GM19043 (cell line): Measurements from ENCODE around the gene GGCX.
"Not testable (repeated sequence)": the region's sequence is repeated elsewhere in the genome, so short reads cannot be mapped to it uniquely, and the experiment has no call there.

Source experiments
- ATAC-seq: cut with Tn5 transposase; IDR thresholded peaks from one replicate; pipeline ENCODE4 v1.9.1; 2021; ENCODE audit warnings: low read depth; ENCODE audit not compliant: unreplicated experiment

Gene GGCX

DNA sequence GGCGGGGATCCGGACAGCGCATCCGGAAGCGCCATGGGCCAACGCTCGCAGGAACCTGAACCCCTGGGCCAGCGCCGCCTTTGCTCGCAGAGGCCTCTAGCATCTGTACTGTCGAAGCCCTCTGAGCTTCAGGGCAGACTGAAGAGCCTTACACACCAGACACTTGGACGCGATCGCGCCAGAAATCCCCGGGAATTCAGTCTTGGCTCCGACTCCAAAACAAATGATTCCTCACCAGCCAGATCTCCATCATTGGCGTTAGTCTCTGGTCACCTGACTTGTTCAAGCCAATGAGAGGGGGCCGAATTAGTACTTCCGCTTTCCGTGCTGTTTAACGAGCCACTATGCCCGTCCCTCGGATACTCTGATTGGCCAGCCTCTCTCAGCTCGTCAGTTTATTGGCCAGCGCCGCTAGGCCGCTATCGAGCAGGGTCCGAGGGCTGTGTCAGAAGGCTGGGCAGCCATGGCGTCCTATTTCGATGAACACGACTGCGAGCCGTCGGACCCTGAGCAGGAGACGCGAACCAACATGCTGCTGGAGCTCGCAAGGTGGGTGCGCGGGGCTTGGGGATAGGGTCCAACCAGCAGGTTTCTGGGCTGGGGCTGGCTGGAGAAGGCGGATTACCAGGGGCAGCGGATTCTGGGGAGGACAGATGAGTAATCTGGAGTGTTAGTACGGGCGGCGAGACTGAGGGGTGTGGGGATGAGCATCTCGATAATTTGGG lies 34.2 kb upstream of the GGCX start, which contains the start of gene RNF181:
Gene RNF181 (plus strand): TSS at position 445 of the 725 bp plus-strand sequence. CDS start 19 bp downstream, at position 464.
- ATAC-seq: peak; percentile 100

DNA sequence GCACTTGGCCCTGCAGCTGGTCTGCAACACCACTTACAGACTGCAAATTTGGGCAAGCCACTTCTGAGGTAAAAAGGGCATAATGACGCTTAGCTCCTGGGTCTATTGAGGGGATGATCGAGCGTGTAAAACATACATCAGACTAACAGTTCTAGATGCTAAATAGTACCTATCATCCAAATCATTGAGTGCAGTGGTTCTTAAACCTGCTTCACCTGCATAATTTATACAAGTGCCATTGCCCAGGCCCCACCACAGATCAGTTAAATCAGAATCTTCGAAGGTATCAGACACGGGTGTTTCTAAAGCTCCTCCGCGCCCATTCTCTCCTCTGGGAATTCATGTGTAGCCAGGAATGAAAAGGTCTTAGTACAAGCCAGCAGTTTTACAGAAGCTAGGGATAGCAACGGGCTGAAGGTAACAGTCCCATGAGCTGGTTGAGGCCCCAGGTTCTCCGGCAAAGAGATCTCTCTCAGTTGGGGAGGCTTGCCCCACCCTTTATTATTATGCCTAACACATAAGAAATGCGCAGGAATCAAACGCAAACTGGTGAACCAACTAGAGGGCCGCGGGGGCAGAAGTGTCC lies 33.5 kb upstream of the GGCX start:
- ATAC-seq: no peak

GRCh38 chr2:85593023-85593422 lies 31.7 kb upstream of the GGCX start:
- no peak for ATAC-seq

DNA sequence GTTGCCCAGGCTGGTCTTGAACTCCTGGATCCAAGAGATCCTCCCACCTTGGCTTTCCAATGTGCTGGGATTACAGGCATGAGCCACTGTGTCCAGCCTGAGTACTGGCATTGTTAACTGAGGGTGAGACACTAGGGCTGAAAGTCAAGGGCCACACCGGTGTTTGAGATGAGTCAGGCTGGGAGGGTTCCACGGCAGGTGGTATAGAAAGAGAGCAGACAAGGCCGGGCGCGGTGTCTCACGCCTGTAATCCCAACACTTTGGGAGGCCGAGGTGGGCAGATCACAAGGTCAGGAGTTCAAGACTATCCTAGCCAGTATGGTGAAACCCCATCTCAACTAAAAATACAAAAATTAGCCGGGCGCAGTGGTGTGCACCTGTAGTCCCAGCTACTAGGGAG lies 31.0 kb upstream of the GGCX start:
- not testable (repeated sequence) for ATAC-seq

GRCh38 chr2:85591563-85591962 lies 30.3 kb upstream of the GGCX start:
- ATAC-seq: no peak

DNA sequence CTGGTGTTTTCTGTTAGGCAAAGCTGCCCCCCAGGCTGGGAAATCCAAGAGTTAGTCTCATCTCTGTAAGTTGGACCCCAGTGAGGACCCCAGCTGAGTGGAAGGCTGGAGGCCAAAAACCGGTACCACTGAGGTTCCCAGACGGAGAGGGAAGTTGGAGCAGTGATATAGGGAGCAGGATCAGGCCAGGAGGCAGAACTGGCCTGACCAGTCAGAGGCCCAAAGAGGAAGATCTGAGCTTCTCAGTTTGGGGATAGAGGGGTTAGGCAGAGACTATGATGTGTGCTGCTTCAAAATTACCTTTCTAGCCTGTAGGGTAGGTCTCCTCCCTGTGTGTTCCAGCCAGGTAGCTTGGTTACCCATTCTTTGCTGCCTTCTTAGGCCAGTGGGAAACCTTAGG lies 29.7 kb upstream of the GGCX start:
- ATAC-seq: no peak

- ATAC-seq: no peak
Observed at GRCh38 chr2:85589982-85590791, 28.9 kb upstream of the GGCX start.

- no peak for ATAC-seq
Observed at GRCh38 chr2:85589181-85589580, 27.9 kb upstream of the GGCX start.

DNA sequence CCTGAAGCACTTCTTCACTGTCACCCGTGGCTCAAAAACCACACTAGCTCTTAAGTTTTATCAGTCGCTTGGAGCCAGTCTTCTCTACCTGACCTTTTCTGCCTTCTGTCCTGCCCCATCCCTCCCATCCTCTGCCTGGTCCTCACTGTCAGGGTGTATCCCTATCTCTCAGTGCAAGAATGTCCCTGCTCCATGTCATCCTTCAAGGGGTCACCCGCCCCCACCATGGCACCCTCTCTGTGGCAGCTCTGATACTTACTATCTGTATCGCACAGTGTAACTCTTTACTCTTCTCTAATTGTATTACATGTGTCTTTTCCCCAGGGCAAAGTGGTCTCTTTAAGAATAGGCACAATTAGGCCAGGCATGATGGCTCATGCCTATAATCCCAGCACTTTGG lies 27.4 kb upstream of the GGCX start:
- no peak for ATAC-seq

GRCh38 chr2:85588236-85588635 lies 26.9 kb upstream of the GGCX start:
- ATAC-seq: no peak

GRCh38 chr2:85585781-85586105 lies 24.4 kb upstream of the GGCX start:
- no peak for ATAC-seq

GRCh38 chr2:85584857-85585780 lies 23.8 kb upstream of the GGCX start:
- ATAC-seq: peak; percentile 40

DNA sequence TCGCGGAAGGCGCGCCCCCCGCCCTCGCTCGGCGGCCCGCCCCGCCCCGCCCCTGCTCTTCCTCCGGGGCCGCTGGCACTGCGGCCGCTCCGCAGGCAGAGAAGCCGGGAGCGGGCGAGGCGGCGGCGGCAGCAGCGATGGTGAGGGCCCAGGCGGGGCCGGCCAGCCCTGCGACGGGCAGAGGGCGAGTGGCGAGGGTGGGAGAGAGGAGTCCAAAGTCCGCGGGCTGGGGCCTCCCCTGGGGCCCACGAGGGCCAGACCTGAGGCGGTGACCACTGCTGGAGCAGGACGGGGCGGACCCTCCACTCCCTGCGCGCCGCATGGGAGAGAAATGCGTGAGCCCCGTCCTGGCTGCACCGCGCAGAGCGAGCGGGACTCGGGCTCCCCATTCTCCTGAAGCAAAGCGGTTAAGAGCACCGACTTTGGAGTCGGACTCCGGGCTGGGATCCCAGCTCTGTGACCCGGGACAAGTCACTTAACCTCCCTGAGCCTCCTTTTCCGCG lies 23.1 kb upstream of the GGCX start, which contains the start of gene VAMP5:
Gene VAMP5 (plus strand): TSS at position 78 of the 503 bp plus-strand sequence. CDS start 60 bp downstream, at position 138.
- peak; percentile 58 for ATAC-seq

GRCh38 chr2:85583667-85584353 lies 22.5 kb upstream of the GGCX start:
- ATAC-seq: no peak

- ATAC-seq: no peak
Observed at GRCh38 chr2:85582492-85582891, 21.2 kb upstream of the GGCX start.

DNA sequence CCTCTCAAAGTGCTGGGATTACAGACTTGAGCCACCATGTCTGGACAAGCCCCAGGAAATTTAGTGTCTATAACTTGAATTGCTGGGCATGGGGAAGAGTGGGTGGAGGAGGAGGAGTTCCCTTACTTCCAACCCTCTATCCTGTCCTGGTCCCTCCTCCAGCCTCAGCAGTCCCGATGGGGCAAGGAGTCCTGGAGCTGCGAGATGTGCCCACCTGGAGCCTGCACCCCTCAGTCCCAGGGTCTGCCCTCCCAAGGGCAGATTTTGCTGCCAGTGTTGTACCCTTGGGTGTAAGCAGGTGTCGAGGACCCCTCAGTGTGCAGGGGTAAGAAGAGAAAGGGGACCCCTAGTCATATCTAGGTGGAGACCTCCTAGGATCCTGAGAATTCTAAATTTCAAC lies 18.9 kb upstream of the GGCX start:
- no peak for ATAC-seq

- no peak for ATAC-seq
Observed at GRCh38 chr2:85579266-85579935, 18.1 kb upstream of the GGCX start.

DNA sequence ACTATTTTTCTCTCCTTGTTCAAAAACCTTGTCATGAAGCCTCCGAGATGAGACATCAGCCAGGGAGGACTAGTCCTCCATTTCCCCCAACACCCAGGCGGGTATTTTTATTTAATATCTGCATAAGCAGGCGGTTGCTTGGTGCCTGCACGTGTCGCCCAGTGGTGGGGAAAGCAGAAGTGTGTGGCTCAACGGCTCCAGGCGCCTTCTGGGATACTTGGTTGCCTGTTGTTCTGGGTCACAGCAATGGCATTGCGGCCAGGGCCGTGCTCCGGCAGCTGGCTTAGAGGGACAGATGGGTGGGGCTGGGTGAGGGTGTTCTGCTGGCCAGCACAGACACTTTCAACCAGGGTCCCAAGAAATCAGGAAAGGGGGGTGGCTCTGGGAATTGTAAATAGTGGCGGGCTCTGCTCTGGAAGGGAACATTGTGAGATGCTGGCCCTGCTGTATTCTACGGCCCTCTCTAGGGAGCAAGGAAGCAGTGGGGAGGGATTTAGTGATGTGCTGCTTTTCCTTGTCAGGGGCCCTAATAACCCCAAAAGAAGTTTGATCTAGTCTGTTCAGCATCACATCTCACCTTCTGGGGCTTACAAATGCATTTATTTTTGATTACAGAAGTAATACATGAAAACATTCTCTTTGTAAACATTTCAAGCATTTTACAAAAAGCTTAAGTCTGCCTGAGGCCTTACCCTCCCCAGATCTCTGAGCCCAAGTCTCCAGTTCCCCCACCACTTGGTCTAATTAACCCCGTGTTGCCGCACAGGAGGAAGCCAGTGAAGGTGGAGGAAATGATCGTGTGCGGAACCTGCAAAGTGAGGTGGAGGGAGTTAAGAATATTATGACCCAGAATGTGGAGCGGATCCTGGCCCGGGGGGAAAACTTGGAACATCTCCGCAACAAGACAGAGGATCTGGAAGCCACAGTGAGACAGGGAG lies 17.2 kb upstream of the GGCX start:
- ATAC-seq: no peak
